H9 (cell line): ENCODE data around the gene HSPB8. TPM values are rescaled to one million over a fixed set of nuclear protein-coding genes. Genes with fewer than 3 reads are reported as not detected.

Experiments used
- DNase-seq: peaks from one replicate; pipeline ENCODE4 v3.0.0-alpha.2; 2017
- H2AFZ ChIP-seq: one replicate; pipeline ENCODE4 v1.6.1; 2013; ENCODE audit warnings: mild to moderate bottlenecking, low read length, control low read depth, moderate library complexity
- H2AK5ac ChIP-seq: 2 replicates; pipeline ENCODE4 v1.6.1; 2013; ENCODE audit warnings: low read length, control low read depth, mixed read lengths; ENCODE audit not compliant: insufficient read length
- H2BK120ac ChIP-seq: one replicate; pipeline ENCODE4 v1.6.1; 2013; ENCODE audit warnings: low read depth, mild to moderate bottlenecking, low read length, control low read depth, inconsistent platforms; ENCODE audit not compliant: poor library complexity, severe bottlenecking
- H2BK12ac ChIP-seq: 2 replicates; pipeline ENCODE4 v1.6.1; 2013; ENCODE audit warnings: low read length, control low read depth, mixed read lengths, low read depth; ENCODE audit not compliant: insufficient read length
- H2BK15ac ChIP-seq: 2 replicates; pipeline ENCODE4 v1.6.1; 2013; ENCODE audit warnings: low read depth, low read length, control low read depth
- H2BK20ac ChIP-seq: one replicate; pipeline ENCODE4 v1.6.1; 2013; ENCODE audit warnings: low read depth, mild to moderate bottlenecking, low read length, control low read depth, inconsistent platforms; ENCODE audit not compliant: poor library complexity, severe bottlenecking
- H2BK5ac ChIP-seq: 2 replicates; pipeline ENCODE4 v1.6.1; 2013; ENCODE audit warnings: low read length, control low read depth, mixed read lengths; ENCODE audit not compliant: insufficient read length
- H3K14ac ChIP-seq: 2 replicates; pipeline ENCODE4 v1.6.1; 2013; ENCODE audit warnings: low read length, control low read depth; ENCODE audit not compliant: insufficient read depth
- H3K18ac ChIP-seq: 2 replicates; pipeline ENCODE4 v1.6.1; 2013; ENCODE audit warnings: low read depth, mild to moderate bottlenecking, mixed read lengths, low read length, control low read depth; ENCODE audit not compliant: insufficient read length
- H3K23ac ChIP-seq: 2 replicates; pipeline ENCODE4 v1.6.1; 2013; ENCODE audit warnings: low read length, control low read depth, mixed read lengths, low read depth; ENCODE audit not compliant: insufficient read length
- H3K23me2 ChIP-seq: 2 replicates; pipeline ENCODE4 v1.6.1; 2013; ENCODE audit warnings: low read depth, mild to moderate bottlenecking, mixed read lengths, low read length, control low read depth; ENCODE audit not compliant: insufficient read length, poor library complexity, severe bottlenecking
- H3K27ac ChIP-seq: 2 replicates; pipeline ENCODE4 v1.5.1; 2013; ENCODE audit warnings: low read length, control low read depth, mixed read lengths, low read depth; ENCODE audit not compliant: insufficient read length
- H3K27me3 ChIP-seq: 2 replicates; pipeline ENCODE4 v1.6.1; 2013; ENCODE audit warnings: low read length, control low read depth, inconsistent platforms; ENCODE audit not compliant: insufficient read depth
- H3K4ac ChIP-seq: 2 replicates; pipeline ENCODE4 v1.6.1; 2013; ENCODE audit warnings: low read depth, mild to moderate bottlenecking, control low read depth, inconsistent platforms, low read length, moderate library complexity
- H3K4me1 ChIP-seq: 2 replicates; pipeline ENCODE4 v1.6.1; 2013; ENCODE audit warnings: low read length, control low read depth, inconsistent platforms; ENCODE audit not compliant: insufficient read depth
- H3K4me2 ChIP-seq: 2 replicates; pipeline ENCODE4 v1.6.1; 2013; ENCODE audit warnings: low read length, control low read depth, mixed read lengths; ENCODE audit not compliant: insufficient read length, insufficient read depth
- H3K56ac ChIP-seq: 2 replicates; pipeline ENCODE4 v1.6.1; 2013; ENCODE audit warnings: low read depth, mild to moderate bottlenecking, mixed read lengths, low read length, control low read depth; ENCODE audit not compliant: insufficient read length
- H3K79me1 ChIP-seq: 2 replicates; pipeline ENCODE4 v1.6.1; 2013; ENCODE audit warnings: low read depth, mild to moderate bottlenecking, moderate library complexity, low read length, control low read depth, inconsistent platforms; ENCODE audit not compliant: insufficient read depth, poor library complexity, severe bottlenecking
- H3K79me2 ChIP-seq: 2 replicates; pipeline ENCODE4 v1.6.1; 2013; ENCODE audit warnings: low read length, control low read depth, inconsistent platforms; ENCODE audit not compliant: insufficient read depth
- H3K9ac ChIP-seq: 2 replicates; pipeline ENCODE4 v1.6.1; 2013; ENCODE audit warnings: low read length, control low read depth, mixed read lengths; ENCODE audit not compliant: insufficient read length; ENCODE audit errors: extremely low read depth
- H3K9me3 ChIP-seq: one replicate; pipeline ENCODE4 v1.6.1; 2013; ENCODE audit warnings: low read depth, low read length, inconsistent platforms; ENCODE audit not compliant: control insufficient read depth
- H3T11ph ChIP-seq: one replicate; pipeline ENCODE4 v1.6.1; 2013; ENCODE audit warnings: mild to moderate bottlenecking, low read length, control low read depth, inconsistent platforms
- H4K20me1 ChIP-seq: one replicate; pipeline ENCODE4 v1.6.1; 2013; ENCODE audit not compliant: control insufficient read depth, insufficient read length, insufficient read depth
- H4K5ac ChIP-seq: 2 replicates; pipeline ENCODE4 v1.6.1; 2013; ENCODE audit warnings: low read depth, mild to moderate bottlenecking, mixed read lengths, low read length, control low read depth; ENCODE audit not compliant: insufficient read length
- H4K8ac ChIP-seq: replicated peaks from 2 replicates; pipeline ENCODE4 v1.6.1; 2013; ENCODE audit warnings: low read length, control low read depth, mixed read lengths, low read depth; ENCODE audit not compliant: insufficient read length
- H4K91ac ChIP-seq: 2 replicates; pipeline ENCODE4 v1.6.1; 2013; ENCODE audit warnings: low read depth, mild to moderate bottlenecking, moderate library complexity, mixed read lengths, low read length, control low read depth; ENCODE audit not compliant: insufficient read length
- H3K27ac Mint-ChIP-seq, 3 experiments: 2 replicates in 2 of 3; 3 replicates in 1 of 3; pipeline ENCODE4 v1.8.0; 2020 to 2021; ENCODE audit warnings: mixed read lengths in 3 of 3, mild to moderate bottlenecking in 1 of 3, moderate library complexity in 1 of 3
- H3K27me3 Mint-ChIP-seq: 2 replicates; pipeline ENCODE4 v1.8.0; 2021; ENCODE audit warnings: low read depth, mild to moderate bottlenecking, moderate library complexity, mixed read lengths
- H3K36me3 Mint-ChIP-seq, 3 experiments: 2 replicates in 2 of 3; 3 replicates in 1 of 3; pipeline ENCODE4 v1.8.0; 2020 to 2021; ENCODE audit warnings: low read depth in 3 of 3, mixed read lengths in 3 of 3; ENCODE audit not compliant: insufficient read depth in 1 of 3
- H3K4me1 Mint-ChIP-seq, 2 experiments: 2 replicates each; pipeline ENCODE4 v1.8.0; 2020; ENCODE audit warnings: mixed read lengths in 2 of 2
- H3K4me3 Mint-ChIP-seq, 2 experiments: 2 replicates in 1 of 2; 3 replicates in 1 of 2; pipeline ENCODE4 v1.8.0; 2020 to 2021; ENCODE audit warnings: mild to moderate bottlenecking in 2 of 2, mixed read lengths in 2 of 2, moderate library complexity in 1 of 2
- H3K9me3 Mint-ChIP-seq, 2 experiments: 2 replicates in 1 of 2; 3 replicates in 1 of 2; pipeline ENCODE4 v1.8.0; 2020; ENCODE audit warnings: mild to moderate bottlenecking in 2 of 2, mixed read lengths in 2 of 2, moderate library complexity in 1 of 2
- WGBS: extraction: QIAGEN DNeasy Blood & Tissue Kit; methylation state at CpG from one replicate; pipeline ENCODE4 v1.1.7; 2013; ENCODE audit warnings: missing lambda C conversion rate, low lambda C conversion rate, mixed read lengths; ENCODE audit not compliant: insufficient read length; ENCODE audit errors: extremely low coverage; 5-methylcytosine and 5-hydroxymethylcytosine counted together
- total RNA-seq: library from RNA; stranded (reverse); gene quantifications from 2 replicates; pipeline ENCODE4 v1.2.1, GENCODE V29; 2021
- TF ChIP-seq, protein P1 (sequence below): fragments of 200-600 bp; sonication (generic); conservative IDR thresholded peaks from 3 replicates; pipeline ENCODE4 v1.8.0; 2021; ENCODE audit warnings: antibody characterized with exemption, mild to moderate bottlenecking

The HSPB8 gene
- total RNA-seq, 1 experiment from 2014 or later: 3.0 TPM

DNA sequence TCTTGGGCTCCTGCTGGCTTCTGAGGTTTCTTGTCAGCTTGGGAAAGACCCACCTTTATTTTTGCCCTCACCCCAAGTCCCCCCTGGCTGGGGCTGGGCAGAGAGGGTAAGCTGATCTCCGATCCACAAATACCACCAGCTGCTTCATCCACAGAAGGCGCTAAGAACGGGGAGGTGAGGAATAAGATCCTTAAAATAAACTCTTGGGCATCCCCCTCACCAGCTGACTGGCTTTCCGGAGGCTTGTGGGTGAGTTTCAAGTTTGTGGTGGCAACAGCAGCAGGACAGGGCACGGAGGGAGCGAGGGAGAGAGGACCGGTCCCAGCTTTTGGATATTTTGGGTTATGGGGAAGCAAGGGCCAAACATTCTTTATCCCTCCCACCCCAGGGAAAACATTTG is 20.8 kb upstream of the HSPB8 start:
- no peaks in the 10 kb centered on the region for H3K79me1 ChIP-seq
- Mint-ChIP-seq H3K36me3 (peaks cover 7 to 10% (median 7%) of the 10 kb centered on the region in 3 experiments; a peak in 3 of 7 replicates), H3K4me1 (peaks cover 13 to 26% of the 10 kb centered on the region in 2 experiments), H3K27ac (no peak overlapping the region), H3K4me3 (no peak overlapping the region), H3K9me3 (no peaks in the 10 kb centered on the region; a peak in 1 of 5 replicates), H3K27me3 (peaks cover 3% of the 10 kb centered on the region)
- H4K5ac ChIP-seq: no peak overlapping the region
- no peak overlapping the region for H3K9ac ChIP-seq
- H2BK20ac ChIP-seq: no peak overlapping the region
- H2BK15ac ChIP-seq: no peak overlapping the region
- H3K27ac ChIP-seq: no peak overlapping the region
- no peak overlapping the region for H3K14ac ChIP-seq
- no peak overlapping the region for H2AFZ ChIP-seq
- H2BK5ac ChIP-seq: no peak overlapping the region
- no peak overlapping the region for H3K4ac ChIP-seq
- no peak overlapping the region for H3K4me2 ChIP-seq
- H3K27me3 ChIP-seq: no peaks in the 10 kb centered on the region
- no peak overlapping the region for H3K56ac ChIP-seq
- H4K20me1 ChIP-seq: no peaks in the 10 kb centered on the region
- no peak overlapping the region for H2BK12ac ChIP-seq
- H2AK5ac ChIP-seq: no peak overlapping the region
- H3K79me2 ChIP-seq: no peaks in the 10 kb centered on the region
- no CpG with 5 or more reads among the region's 7 CpGs for WGBS
- H3K4me1 ChIP-seq: peaks cover 4% of the 10 kb centered on the region; the same call in 1 of the 2 replicates
- no peak overlapping the region for H3K23ac ChIP-seq
- no peak overlapping the region for H3T11ph ChIP-seq
- H4K91ac ChIP-seq: no peak overlapping the region
- peaks cover 13% of the 10 kb centered on the region for H3K23me2 ChIP-seq
- DNase-seq: no peak
- no peak overlapping the region for H4K8ac ChIP-seq
- H3K9me3 ChIP-seq: no peaks in the 10 kb centered on the region
- H3K18ac ChIP-seq: no peak overlapping the region
- TF ChIP-seq, protein P1, sequence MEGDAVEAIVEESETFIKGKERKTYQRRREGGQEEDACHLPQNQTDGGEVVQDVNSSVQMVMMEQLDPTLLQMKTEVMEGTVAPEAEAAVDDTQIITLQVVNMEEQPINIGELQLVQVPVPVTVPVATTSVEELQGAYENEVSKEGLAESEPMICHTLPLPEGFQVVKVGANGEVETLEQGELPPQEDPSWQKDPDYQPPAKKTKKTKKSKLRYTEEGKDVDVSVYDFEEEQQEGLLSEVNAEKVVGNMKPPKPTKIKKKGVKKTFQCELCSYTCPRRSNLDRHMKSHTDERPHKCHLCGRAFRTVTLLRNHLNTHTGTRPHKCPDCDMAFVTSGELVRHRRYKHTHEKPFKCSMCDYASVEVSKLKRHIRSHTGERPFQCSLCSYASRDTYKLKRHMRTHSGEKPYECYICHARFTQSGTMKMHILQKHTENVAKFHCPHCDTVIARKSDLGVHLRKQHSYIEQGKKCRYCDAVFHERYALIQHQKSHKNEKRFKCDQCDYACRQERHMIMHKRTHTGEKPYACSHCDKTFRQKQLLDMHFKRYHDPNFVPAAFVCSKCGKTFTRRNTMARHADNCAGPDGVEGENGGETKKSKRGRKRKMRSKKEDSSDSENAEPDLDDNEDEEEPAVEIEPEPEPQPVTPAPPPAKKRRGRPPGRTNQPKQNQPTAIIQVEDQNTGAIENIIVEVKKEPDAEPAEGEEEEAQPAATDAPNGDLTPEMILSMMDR: no peak
- H2BK120ac ChIP-seq: no peak overlapping the region
